Coronary artery (tissue), 2 donors: ENCODE measurements around the gene PPIL4.

Experiments
- DNase-seq: peaks from one replicate; pipeline ENCODE4 v3.0.0-alpha.2; 2017; ENCODE audit warnings: low spot score
- H3K27ac ChIP-seq, 2 donors: fragments of 200-600 bp; sonication (generic); one replicate each; pipeline ENCODE4 v1.5.1; 2016 to 2019
- H3K4me3 ChIP-seq: fragments of 200-600 bp; sonication (generic); 2 replicates; pipeline ENCODE4 v1.5.1; 2016; ENCODE audit warnings: mild to moderate bottlenecking, moderate library complexity
- CTCF ChIP-seq: fragments of 200-600 bp; sonication (generic); IDR thresholded peaks from one replicate; pipeline ENCODE4 v1.5.1; 2019; ENCODE audit warnings: antibody characterized with exemption

PPIL4 gene

GRCh38 chr6:149458806-149459205, 87.0 kb downstream of the PPIL4 start:
- Histone ChIP-seq H3K4me3 (no peak overlapping the region), H3K27ac (no peak overlapping the region)
- no peak for DNase-seq
- no peak for TF ChIP-seq CTCF

- TF ChIP-seq CTCF, result no peak
- Histone ChIP-seq H3K4me3 (no peak overlapping the region), H3K27ac (no peak overlapping the region)
- DNase-seq, result no peak
These were observed 87.6 kb downstream of the PPIL4 start for GRCh38 chr6:149458196-149458595.

- DNase-seq, result no peak
- TF ChIP-seq CTCF, result no peak
- Histone ChIP-seq H3K27ac (no peak overlapping the region), H3K4me3 (no peak overlapping the region)
These were observed 88.4 kb downstream of the PPIL4 start for GRCh38 chr6:149457316-149457884.

GRCh38 chr6:149456311-149457021, 89.4 kb downstream of the PPIL4 start:
- TF ChIP-seq CTCF, result no peak
- DNase-seq, result no peak
- Histone ChIP-seq H3K27ac (no peak overlapping the region), H3K4me3 (no peak overlapping the region)

- H3K27ac ChIP-seq, result peak overlapping the region; percentile 44 to 61
- TF ChIP-seq CTCF, result no peak
- H3K4me3 ChIP-seq, result no peak overlapping the region
- no peak for DNase-seq
These were observed 90.7 kb downstream of the PPIL4 start for GRCh38 chr6:149455031-149455732.
